CD4-positive, alpha-beta T cell (primary cell): ENCODE results near the gene GNB3. TPM values are rescaled to one million over a fixed set of nuclear protein-coding genes. Genes with fewer than 3 reads are reported as not detected.
A peak's percentile ranks its signal among the peaks of the same experiment; 100 is the strongest.
"Not testable (repeated sequence)": the region's sequence is repeated elsewhere in the genome, so short reads cannot be mapped to it uniquely, and the experiment has no call there.

Source experiments
- ATAC-seq: fragments of 200-7000 bp; cut with Tn5 transposase; one replicate; pipeline ENCODE4 v1.10.0; 2022; ENCODE audit warnings: mild to moderate bottlenecking; ENCODE audit not compliant: poor library complexity
- CTCF ChIA-PET: fragments of 350-600 bp; sonication (Branson Sonifier 250); formaldehyde crosslinking; loops from one replicate; lab custom pipeline; 2021; ENCODE audit warnings: antibody characterized with exemption, inconsistent platforms; lab: Charles Lee
- POLR2A ChIA-PET: fragments of 350-600 bp; sonication (Branson Sonifier 250); formaldehyde crosslinking; loops from one replicate; lab custom pipeline; 2021; ENCODE audit warnings: antibody characterized with exemption, inconsistent platforms; lab: Charles Lee
- DNase-seq, 14 experiments: peaks; one replicate each; pipeline ENCODE4 v3.0.0-alpha.2; 2013 to 2020; ENCODE audit warnings: mixed read lengths in 2 of 14
- H3K27ac ChIP-seq, 2 donors: one replicate each; pipeline versions ENCODE4 v1.5.1 to v1.7.0; 2013; ENCODE audit warnings: low read length in 2 of 2, low read depth in 1 of 2, mild to moderate bottlenecking in 1 of 2
- H3K27me3 ChIP-seq, 2 experiments: 1 replicate in 1 of 2; 2 replicates in 1 of 2; pipeline versions ENCODE4 v1.6.1 to v1.7.0; 2013; ENCODE audit warnings: low read length in 2 of 2, control low read depth in 1 of 2, mild to moderate bottlenecking in 1 of 2, moderate library complexity in 1 of 2; ENCODE audit not compliant: insufficient read depth in 2 of 2, control insufficient read depth in 1 of 2
- H3K36me3 ChIP-seq: one replicate; pipeline ENCODE4 v1.6.1; 2013; ENCODE audit warnings: low read length, control low read depth; ENCODE audit not compliant: insufficient read depth
- H3K4me1 ChIP-seq: one replicate; pipeline ENCODE4 v1.6.1; 2013; ENCODE audit warnings: low read length, control low read depth; ENCODE audit not compliant: insufficient read depth
- H3K4me3 ChIP-seq: one replicate; pipeline ENCODE4 v1.5.1; 2013; ENCODE audit warnings: mild to moderate bottlenecking, low read length, moderate library complexity
- H3K9me3 ChIP-seq, 2 experiments: 1 replicate in 1 of 2; 2 replicates in 1 of 2; pipeline versions ENCODE4 v1.6.1 to v1.7.0; 2013; ENCODE audit warnings: low read length in 2 of 2, mild to moderate bottlenecking in 2 of 2, control low read depth in 1 of 2, moderate library complexity in 1 of 2; ENCODE audit not compliant: control insufficient read depth in 1 of 2, insufficient read depth in 1 of 2
- H3K27ac Mint-ChIP-seq: one replicate; pipeline ENCODE4 v1.8.0; 2020; ENCODE audit warnings: mixed read lengths
- H3K27me3 Mint-ChIP-seq: one replicate; pipeline ENCODE4 v1.8.0; 2021; ENCODE audit warnings: mixed read lengths
- H3K36me3 Mint-ChIP-seq: one replicate; pipeline ENCODE4 v1.8.0; 2021; ENCODE audit warnings: low read depth, mixed read lengths
- H3K4me1 Mint-ChIP-seq: one replicate; pipeline ENCODE4 v1.8.0; 2021; ENCODE audit warnings: low read depth, mixed read lengths
- H3K4me3 Mint-ChIP-seq: one replicate; pipeline ENCODE4 v1.8.0; 2020; ENCODE audit warnings: mild to moderate bottlenecking, mixed read lengths
- H3K9me3 Mint-ChIP-seq: one replicate; pipeline ENCODE4 v1.8.0; 2020; ENCODE audit warnings: mixed read lengths
- intact Hi-C, 2 experiments: fragments of 100-400 bp; cut with DNase I in 1 of 2; cut with micrococcal nuclease in 1 of 2; formaldehyde crosslinking; loops; one replicate each; pipeline versions ENCODE4 v1.15.1 to v1.9.0; 2023 to 2025; cut with DNase I, micrococcal nuclease
- total RNA-seq, 174 experiments: library from RNA in 2 of 174; stranded (reverse) in 2 of 174; gene quantifications; one replicate each; pipeline ENCODE4 v1.2.3 and lab custom pipeline; 2021 to 2026
- TF ChIP-seq, protein P1 (sequence below): fragments of 200-600 bp; IDR thresholded peaks from one replicate; pipeline ENCODE4 v1.8.0; 2022; ENCODE audit warnings: antibody characterized with exemption, mild to moderate bottlenecking

GNB3 gene
- total RNA-seq, 2 experiments from 2014 or later: 0.75 to 0.85 TPM

DNA sequence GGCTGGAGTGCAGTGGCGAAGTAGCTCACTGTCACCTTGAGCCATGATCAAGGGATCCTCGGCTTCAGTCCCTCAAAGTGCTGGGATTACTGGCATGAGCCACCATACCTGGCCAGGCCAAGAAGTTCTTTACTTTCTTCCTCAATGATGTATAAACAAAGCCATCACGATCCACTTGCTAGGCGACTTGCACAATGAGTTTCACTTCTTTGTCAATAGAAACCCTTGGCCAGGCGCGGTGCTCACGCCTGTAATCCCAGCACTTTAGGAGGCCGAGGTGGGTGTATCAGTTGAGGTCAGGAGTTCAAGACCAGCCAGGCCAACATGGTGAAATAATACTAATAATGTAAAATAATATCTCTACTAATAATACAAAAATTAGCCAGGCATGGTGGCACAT is 46.7 kb downstream of the GNB3 start:
- Histone ChIP-seq H3K4me3 (no peak overlapping the region), H3K27ac (no peak overlapping the region), H3K27me3 (no peaks in the 10 kb centered on the region), H3K4me1 (peaks cover 18% of the 10 kb centered on the region), H3K36me3 (peaks cover 11% of the 10 kb centered on the region), H3K9me3 (no peaks in the 10 kb centered on the region)
- ATAC-seq (no peak), DNase-seq (no peak)
- no peaks in the 10 kb centered on the region for H3K36me3 Mint-ChIP-seq
- H3K27ac Mint-ChIP-seq: no peak overlapping the region
- CTCF ChIA-PET: interaction anchor here (1.2 to 1.9 kb wide), 2 partner anchors 13 to 15 kb away, joined by 3 to 8 read pairs; partner anchors contain the start of gene SPSB2
- H3K4me1 Mint-ChIP-seq: peaks cover 13% of the 10 kb centered on the region
- H3K4me3 Mint-ChIP-seq: no peak overlapping the region
- H3K27me3 Mint-ChIP-seq: no peaks in the 10 kb centered on the region
- TF ChIP-seq, protein P1, sequence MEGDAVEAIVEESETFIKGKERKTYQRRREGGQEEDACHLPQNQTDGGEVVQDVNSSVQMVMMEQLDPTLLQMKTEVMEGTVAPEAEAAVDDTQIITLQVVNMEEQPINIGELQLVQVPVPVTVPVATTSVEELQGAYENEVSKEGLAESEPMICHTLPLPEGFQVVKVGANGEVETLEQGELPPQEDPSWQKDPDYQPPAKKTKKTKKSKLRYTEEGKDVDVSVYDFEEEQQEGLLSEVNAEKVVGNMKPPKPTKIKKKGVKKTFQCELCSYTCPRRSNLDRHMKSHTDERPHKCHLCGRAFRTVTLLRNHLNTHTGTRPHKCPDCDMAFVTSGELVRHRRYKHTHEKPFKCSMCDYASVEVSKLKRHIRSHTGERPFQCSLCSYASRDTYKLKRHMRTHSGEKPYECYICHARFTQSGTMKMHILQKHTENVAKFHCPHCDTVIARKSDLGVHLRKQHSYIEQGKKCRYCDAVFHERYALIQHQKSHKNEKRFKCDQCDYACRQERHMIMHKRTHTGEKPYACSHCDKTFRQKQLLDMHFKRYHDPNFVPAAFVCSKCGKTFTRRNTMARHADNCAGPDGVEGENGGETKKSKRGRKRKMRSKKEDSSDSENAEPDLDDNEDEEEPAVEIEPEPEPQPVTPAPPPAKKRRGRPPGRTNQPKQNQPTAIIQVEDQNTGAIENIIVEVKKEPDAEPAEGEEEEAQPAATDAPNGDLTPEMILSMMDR: no peak
- POLR2A ChIA-PET: no interaction called here
- intact Hi-C loops: no loop called here
- no peaks in the 10 kb centered on the region for H3K9me3 Mint-ChIP-seq

DNA sequence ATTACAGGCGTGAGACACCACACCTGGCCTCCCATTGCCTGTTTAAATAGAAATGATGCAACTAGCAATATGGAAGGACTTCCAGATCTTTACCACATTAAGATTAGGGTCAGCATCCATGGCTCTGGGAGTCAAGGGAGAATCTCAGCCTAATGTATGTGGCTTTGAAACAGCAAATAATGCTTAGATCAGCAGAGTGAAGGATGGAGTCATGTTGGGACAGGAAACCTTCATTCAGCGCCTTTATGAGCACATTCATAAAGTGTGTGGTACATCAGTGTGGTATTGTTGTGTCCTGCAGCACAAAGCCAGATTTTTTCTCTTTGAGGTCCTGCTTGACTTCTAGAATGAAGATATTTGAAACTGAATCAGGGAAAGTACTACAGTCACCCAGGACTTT is 47.6 kb downstream of the GNB3 start:
- CTCF ChIA-PET: interaction anchor here (1.9 kb wide), 1 partner anchor 16 kb away, joined by 8 read pairs; the partner anchor contains the start of gene SPSB2
- H3K9me3 ChIP-seq: no peaks in the 10 kb centered on the region
- H3K27me3 ChIP-seq: no peaks in the 10 kb centered on the region
- TF ChIP-seq, protein P1: no peak
- Mint-ChIP-seq H3K4me1 (peaks cover 13% of the 10 kb centered on the region), H3K27me3 (no peaks in the 10 kb centered on the region), H3K4me3 (no peak overlapping the region), H3K36me3 (no peaks in the 10 kb centered on the region), H3K27ac (no peak overlapping the region), H3K9me3 (no peaks in the 10 kb centered on the region)
- no peak overlapping the region for H3K4me3 ChIP-seq
- H3K27ac ChIP-seq: no peak overlapping the region
- H3K4me1 ChIP-seq: peaks cover 18% of the 10 kb centered on the region
- ATAC-seq (no peak), DNase-seq (no peak)
- POLR2A ChIA-PET: no interaction called here
- peaks cover 11% of the 10 kb centered on the region for H3K36me3 ChIP-seq
- intact Hi-C loops: no loop called here

DNA sequence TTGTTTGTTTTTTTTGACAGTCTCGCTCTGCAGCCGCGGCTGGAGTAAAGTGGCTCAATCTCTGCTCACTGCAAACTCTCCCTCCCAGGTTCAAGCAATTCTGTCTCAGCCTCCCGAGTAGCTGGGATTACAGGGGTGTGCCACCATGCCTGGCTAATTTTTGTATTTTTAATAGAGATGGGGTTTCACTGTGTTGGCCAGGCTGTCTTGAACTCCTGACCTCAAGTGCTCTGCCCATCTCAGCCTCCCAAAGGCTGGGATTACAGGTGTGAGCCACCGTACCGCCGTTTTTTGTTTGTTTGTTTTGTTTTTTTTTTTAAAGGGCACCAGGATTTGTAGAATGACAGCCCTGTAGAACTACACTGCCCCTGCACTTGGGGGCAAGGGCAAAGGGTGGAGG is 48.1 kb downstream of the GNB3 start:
- H3K9me3 Mint-ChIP-seq, H3K27me3 ChIP-seq, H3K9me3 ChIP-seq, DNase-seq, H3K36me3 Mint-ChIP-seq, H3K4me3 ChIP-seq, H3K27ac Mint-ChIP-seq, H3K4me3 Mint-ChIP-seq, CTCF ChIA-PET, ATAC-seq, intact Hi-C loops, H3K27ac ChIP-seq, H3K27me3 Mint-ChIP-seq, POLR2A ChIA-PET, H3K36me3 ChIP-seq: not testable (repeated sequence)
- peaks cover 13% of the 10 kb centered on the region for H3K4me1 Mint-ChIP-seq
- peaks cover 18% of the 10 kb centered on the region for H3K4me1 ChIP-seq

DNA sequence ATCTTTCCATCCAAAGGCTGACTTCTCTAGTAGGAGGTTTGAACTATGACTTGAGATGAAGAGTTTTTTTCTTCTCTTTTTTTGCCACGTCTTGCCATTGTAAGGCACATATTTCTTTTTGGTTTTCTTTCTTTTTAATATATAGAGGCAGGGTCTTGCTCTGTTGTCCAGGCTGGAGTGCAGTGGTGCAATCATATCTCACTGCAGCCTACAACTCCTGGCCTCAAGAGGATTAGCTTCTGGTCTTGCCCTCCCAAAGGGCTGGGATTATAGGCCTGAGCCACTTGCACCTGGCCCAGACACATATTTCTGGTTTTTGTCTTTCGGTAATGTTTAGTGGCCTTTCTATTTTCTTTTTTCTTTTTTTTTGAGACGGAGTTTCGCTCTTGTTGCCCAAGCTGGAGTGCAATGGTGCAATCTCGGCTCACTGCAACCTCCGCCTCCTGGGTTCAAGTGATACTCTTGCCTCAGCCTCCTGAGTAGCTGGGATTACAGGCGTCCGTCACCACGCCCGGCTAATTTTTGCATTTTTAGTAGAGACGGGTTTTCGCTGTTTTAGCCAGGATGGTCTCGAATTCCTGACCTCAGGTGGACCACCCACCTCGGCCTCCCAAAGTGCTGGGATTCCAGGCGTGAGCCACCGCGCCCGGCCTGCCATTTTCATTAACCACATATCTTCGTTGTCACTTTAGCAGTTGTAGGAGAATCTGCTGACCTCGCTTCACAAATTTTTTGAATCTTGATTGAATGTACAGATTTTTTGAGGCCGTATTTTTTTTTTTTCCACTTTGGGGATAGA is 49.2 kb downstream of the GNB3 start:
- not testable (repeated sequence) for H3K27me3 ChIP-seq, H3K9me3 ChIP-seq, H3K4me3 ChIP-seq, H3K9me3 Mint-ChIP-seq, H3K36me3 Mint-ChIP-seq, H3K36me3 ChIP-seq, DNase-seq, H3K27me3 Mint-ChIP-seq, ATAC-seq
- H3K27ac ChIP-seq: peak overlapping the region in 1 of 2 donors; percentile 44
- POLR2A ChIA-PET: interaction anchor here (0.5 to 1.9 kb wide), 2 partner anchors 19 to 21 kb away, joined by 4 to 15 read pairs; no protein-coding TSS in a partner anchor
- peak overlapping the region; percentile 92 for H3K27ac Mint-ChIP-seq
- H3K4me1 Mint-ChIP-seq: peaks cover 13% of the 10 kb centered on the region
- CTCF ChIA-PET: interaction anchor here (2.0 to 3.7 kb wide), 2 partner anchors 18 to 19 kb away, joined by 30 to 153 read pairs; partner anchors contain the start of genes SPSB2 and TPI1
- peak overlapping the region; percentile 88 for H3K4me3 Mint-ChIP-seq
- H3K4me1 ChIP-seq: peaks cover 18% of the 10 kb centered on the region
- intact Hi-C loops: loop anchor here (1.0 to 5.0 kb wide), 3 partner anchors 15 to 38 kb away; partner anchors contain the start of genes CDCA3 (in 1 of the 2), LRRC23 (in 1 of the 2), SPSB2 (in 1 of the 2) and USP5 (in 1 of the 2)
